Right renal cortex interstitium (tissue), 3 donors: Measurements from ENCODE around the gene BRMS1. TPM values are rescaled to one million over a fixed set of nuclear protein-coding genes. Genes with fewer than 3 reads are reported as not detected.
"Not testable (repeated sequence)": the region's sequence is repeated elsewhere in the genome, so short reads cannot be mapped to it uniquely, and the experiment has no call there.

Source experiments
- DNase-seq, 3 donors: peaks; one replicate each; pipeline ENCODE4 v3.0.0-alpha.2; 2013; ENCODE audit warnings: low read depth in 3 of 3, low spot score in 2 of 3
- polyA plus RNA-seq, 3 donors: library from polyadenylated mRNA; unstranded; fragments of 120-200 nt; gene quantifications; one replicate each; pipeline ENCODE4 v1.2.1, GENCODE V29; 2013; ENCODE audit not compliant: insufficient read length in 3 of 3

BRMS1 gene, protein sequence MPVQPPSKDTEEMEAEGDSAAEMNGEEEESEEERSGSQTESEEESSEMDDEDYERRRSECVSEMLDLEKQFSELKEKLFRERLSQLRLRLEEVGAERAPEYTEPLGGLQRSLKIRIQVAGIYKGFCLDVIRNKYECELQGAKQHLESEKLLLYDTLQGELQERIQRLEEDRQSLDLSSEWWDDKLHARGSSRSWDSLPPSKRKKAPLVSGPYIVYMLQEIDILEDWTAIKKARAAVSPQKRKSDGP
- polyA plus RNA-seq = 10 to 100 TPM; 30.7 to 32.0 (median 31.3) TPM

DNA sequence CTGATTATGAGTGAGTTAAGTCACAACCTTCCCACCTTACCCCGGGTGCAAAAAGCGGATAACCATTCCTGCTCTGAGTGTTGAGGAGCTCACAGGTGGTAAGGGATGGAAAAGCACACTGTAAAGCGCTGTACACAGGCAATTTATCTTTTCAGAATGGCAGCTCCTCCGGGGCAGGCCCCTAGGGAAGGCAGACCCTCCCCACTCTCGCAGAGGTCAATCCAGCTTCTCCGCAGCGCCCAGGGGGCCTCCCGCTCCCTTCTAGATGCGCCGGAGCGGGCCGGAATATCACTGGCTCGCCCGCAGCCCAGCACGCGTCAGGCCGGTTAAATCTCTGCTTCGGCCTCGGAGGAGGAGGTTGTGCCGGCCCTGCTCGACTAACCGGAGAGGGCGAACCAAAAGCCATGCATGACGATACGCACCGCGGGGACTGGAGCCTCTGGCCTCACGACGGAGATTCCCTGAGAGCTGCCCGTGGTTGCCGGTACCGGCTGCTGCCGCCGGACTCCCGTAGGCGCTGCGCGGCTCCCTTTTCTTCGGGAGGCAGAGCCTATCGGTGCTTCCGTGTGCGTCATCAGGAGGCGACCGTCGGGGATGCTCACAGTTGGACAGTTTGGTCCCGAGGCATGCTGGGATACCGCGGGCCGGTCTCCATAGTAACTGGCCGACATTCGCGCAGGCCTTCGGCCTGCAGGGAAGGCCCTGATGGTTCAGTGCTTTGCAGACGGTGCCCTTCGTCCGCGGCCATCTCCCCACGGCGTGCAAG lies at the start of gene BRMS1:
BRMS1 (minus strand) TSS at position 555 of the 766 bp plus-strand sequence. CDS start 2,870 bp downstream, outside the sequence.
- peak; percentile 91 to 95 (median 93) for DNase-seq

GRCh38 chr11:66393954-66394353 lies 49.0 kb upstream of the BRMS1 start:
- no peak for DNase-seq

DNA sequence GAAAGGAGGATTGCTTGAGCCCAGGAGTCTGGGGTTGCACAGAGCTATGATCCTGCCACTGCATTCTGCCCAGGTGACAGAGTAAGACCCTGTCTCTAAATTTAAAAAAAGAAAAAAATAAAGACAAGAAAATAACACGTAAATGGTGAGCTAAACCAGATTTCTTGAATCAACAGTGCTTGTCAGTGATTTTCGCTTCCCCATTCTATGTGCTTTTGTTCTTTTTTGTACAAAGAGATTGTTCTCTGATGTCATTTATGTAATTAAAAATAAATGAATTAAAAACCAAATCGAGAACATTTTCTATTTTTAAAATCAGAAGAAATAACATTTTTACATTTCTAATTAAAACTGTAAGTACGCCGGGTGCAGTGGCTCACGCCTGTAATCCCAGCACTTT lies 46.4 kb upstream of the BRMS1 start:
- DNase-seq = no peak

GRCh38 chr11:66388780-66389386 lies 44.0 kb upstream of the BRMS1 start:
- DNase-seq = peak in 1 of 3 donors; percentile 31

GRCh38 chr11:66386171-66387069 lies 41.5 kb upstream of the BRMS1 start:
- peak; percentile 77 to 88 (median 82) for DNase-seq

DNA sequence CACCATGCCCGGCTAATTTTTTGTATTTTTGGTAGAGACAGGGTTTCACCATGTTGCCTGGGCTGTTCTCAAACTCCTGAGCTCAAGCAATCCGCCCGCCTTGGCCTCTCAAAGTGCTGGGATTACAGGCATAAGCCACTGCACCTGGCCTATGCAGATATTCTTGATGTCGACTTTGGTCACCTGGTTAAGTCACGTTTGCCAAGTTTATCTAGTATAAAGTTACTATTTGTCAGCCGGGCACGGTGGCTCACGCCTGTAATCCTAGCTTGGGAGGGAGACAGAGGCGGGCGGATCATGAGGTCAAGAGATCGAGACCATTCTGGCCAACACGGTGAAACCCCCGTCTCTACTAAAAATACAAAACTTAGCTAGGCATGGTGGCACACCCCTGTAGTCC lies 39.4 kb upstream of the BRMS1 start:
- DNase-seq = not testable (repeated sequence)

DNA sequence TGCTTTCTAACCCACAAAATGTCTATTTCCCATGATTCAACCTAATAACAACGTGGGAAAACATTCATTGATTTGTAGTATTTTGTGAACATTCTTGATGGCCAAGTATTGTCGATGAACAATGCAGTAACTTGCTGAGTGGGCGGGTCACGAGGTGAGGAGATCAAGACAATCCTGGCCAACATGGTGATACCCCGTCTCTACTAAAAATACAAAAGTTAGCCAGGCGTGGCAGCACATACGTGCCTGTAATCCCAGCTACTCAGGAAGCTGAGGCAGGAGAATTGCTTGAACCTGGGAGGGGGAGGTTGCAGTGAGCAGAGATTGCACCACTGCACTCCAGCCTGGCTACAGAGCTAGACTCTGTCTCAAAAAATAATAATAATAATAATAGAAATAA lies 35.4 kb upstream of the BRMS1 start:
- DNase-seq = not testable (repeated sequence)

DNA sequence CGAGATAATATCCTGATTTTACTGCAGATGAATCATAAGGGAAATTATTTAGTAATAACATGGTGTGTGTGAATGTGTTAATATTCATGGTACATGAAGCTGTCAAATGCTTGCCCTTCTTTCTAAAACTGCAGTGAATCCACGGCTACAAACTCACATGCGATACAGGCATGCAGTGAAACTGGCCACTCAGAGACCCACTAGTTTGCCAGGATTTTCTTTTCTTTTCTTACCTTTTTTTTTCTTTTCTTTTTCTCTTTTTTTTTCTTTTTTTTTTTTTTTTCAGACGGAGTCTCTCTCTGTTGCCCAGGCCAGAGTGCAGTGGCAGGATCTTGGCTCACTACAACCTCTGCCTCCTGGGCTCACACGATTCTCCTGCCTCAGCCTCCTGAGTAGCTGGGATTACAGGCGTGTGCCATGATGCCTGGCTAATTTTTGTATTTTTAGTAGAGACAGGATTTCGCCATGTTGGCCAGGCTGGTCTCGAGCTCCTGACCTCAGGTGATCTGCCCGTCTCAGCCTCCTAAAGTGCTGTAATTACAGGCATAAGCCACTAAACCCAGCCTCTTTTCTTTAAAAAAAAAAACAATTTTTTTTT lies 28.9 kb upstream of the BRMS1 start:
- DNase-seq = not testable (repeated sequence)

DNA sequence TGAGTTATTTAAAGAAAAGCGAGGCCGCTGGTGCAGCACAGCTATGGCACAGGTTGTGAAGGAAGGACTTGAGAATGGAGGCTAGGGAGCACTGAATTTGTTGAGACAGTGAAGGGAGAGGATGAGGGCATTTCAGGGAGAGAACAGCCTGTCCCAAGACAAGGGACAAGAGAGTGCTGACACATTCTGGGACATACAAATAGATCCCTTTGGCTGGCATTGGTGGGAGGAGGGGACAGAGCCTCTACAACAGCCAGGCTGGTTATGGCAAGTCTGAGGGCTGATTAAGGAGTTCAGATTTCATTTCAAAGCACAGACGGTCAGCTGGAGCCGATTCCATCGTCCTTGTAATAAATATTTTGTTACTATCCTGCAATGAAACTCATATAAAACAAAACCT lies 28.4 kb upstream of the BRMS1 start:
- no peak for DNase-seq

DNA sequence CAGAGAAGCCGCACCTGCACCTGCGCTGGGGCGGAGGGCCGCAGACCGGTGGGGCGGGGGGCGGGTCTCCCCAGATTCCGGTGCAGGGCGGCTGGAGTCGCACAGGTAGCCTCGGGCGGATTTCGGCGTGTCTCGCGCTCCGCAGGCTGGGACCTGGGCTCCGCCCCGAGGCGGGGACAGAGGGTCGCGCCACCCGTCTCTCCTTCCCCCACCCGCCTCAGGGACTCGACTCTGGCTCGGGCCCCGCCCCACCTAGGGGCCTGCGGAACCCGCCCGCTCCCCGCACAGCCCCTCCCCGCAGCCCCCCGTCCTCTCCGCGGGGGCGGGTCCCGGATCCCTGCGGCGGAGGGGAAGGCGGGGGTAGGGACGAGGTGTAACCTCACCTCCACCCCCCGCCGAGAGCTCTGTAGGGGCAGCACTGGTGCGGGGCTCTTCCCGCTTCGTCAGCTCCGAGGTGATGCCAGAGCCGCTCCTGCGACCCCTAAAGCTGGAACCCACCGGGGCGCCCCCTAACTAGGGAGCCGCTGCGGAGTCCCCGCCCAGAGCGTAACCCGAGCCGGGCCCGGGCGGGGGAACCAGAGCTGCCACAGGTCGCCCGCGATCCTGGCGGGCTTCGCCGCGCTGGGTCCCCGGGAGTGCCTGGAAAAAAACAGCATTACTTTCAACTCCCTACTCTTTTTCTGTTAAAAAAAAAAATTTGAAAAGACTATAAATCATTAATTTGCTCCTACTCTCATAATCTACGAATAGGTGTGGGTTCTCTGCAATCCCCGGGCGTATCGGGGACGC lies 26.9 kb upstream of the BRMS1 start, which contains the start of gene SLC29A2:
SLC29A2 (minus strand) TSS at position 134 of the 789 bp plus-strand sequence. CDS start 169 bp downstream, outside the sequence.
- peak; percentile 44 to 64 (median 52) for DNase-seq

DNA sequence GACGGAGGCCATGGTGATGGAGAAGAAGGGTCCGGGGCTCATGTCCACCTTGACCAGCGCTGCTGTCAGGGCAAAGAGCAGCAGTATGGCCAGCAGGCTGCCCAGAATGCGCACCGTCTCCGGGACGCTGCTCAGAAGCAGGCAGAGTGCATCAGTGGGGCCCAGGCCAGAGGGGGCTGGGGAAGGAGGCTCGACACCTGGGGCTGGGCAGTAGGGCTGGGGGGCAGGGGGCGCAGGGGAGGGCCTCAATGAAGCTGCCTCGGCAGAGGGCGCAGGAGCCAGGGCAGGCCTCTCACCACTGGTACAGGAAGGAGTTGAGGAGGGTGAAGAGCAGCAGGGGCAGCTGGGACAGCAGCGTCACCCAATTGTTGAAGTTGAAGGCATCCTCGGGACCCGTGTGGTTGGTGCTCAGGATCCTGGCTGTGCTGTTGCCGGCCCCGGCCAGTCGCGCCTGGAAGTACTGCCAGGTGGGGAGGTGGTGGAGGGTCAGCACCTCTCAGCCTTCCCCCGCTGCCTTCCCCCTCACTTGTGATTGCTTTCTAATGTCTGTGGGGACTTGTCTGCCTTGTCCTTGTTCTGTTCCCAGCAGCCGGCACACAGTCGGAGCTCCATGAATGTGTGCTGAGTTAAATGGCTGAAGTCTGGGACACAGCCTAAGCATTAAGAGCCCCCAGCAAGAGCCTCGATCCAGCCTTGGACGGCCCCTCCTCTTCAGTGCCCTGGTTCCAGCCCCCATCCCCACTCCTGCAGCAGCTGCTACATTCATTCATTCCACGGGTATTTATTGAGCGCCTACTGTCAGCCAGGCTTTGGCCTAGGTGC lies 24.4 kb upstream of the BRMS1 start:
- DNase-seq = no peak

DNA sequence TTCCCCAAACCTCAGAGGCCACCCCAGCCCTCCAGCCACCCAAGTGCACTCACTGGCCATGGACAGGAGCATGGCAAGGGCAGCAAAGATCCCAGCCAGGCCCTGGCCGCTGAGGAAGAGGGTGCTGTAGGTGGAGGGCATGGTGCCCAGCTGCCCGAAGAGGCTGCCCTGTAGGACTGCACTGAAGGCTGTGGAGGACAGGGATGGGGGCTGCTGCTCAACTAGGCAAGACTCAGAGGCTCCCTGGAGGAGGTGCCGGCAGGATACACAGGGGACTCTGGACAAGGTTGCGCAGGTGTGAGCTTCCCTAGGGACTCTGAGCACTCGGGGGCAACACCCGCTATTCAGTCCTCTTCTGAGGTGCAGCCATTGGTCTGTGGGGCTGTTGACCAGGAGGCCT lies 23.6 kb upstream of the BRMS1 start:
- no peak for DNase-seq

DNA sequence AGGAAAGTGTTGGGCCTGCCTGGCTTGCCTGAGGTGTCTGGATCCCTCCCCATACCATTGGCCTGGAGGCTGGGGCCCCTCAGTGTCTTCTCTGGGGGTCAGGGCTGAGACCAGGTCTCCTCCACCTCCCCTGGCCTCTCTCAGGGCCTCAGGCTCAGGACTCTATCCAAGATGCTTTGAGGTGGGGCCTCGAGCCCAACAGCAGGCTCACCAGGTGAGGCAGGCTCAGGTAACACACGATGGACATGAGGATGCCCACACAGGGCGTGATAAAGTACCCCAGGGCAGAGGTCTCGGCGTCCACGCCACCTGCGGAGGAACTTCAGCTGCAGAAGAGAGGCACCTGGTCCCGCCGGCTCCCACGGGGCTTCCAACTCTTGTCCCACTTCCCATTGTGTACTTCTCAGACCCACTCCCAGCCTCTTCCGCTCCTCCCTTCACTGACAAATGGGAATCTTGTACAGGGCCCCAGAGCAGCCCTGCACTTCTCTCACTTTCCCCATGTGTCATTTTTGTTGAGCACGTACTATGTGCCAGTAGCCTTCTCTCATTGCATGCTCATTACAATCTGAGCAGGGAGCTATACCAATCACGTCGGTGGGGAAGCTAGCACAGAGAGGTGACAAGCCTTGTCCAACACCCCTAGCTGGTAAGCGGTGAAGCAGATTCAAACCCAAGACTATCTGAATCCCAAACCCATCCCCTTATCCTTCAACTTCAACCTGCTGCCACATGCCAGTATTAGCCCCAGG lies 22.8 kb upstream of the BRMS1 start:
- DNase-seq = no peak

GRCh38 chr11:66366844-66367477 lies 22.1 kb upstream of the BRMS1 start:
- DNase-seq = no peak

- no peak for DNase-seq
Measured at GRCh38 chr11:66365711-66366619, 21.1 kb upstream of the BRMS1 start.

GRCh38 chr11:66365166-66365565 lies 20.3 kb upstream of the BRMS1 start:
- no peak for DNase-seq
